Gastroesophageal sphincter (tissue), 4 donors: ENCODE results near the gene IFNL1. TPM values are rescaled to one million over a fixed set of nuclear protein-coding genes. Genes with fewer than 3 reads are reported as not detected.
A peak's percentile ranks its signal among the peaks of the same experiment; 100 is the strongest.

Experiments used
- ATAC-seq: fragments of 150-250 bp; one replicate; pipeline ENCODE4 v1.9.1; 2016; ENCODE audit warnings: mild to moderate bottlenecking, moderate library complexity
- H3K27ac ChIP-seq, 4 donors: fragments of 200-600 bp; sonication (generic) in 3 of 4; 1 replicate in 3 of 4; 2 replicates in 1 of 4; pipeline ENCODE4 v1.5.1; 2016 to 2019
- H3K27me3 ChIP-seq: fragments of 200-600 bp; sonication (generic); one replicate; pipeline ENCODE4 v1.5.1; 2019
- H3K36me3 ChIP-seq, 2 donors: fragments of 200-600 bp; sonication (generic); one replicate each; pipeline ENCODE4 v1.5.1; 2019; ENCODE audit warnings: control low read depth in 1 of 2
- H3K4me1 ChIP-seq, 3 donors: fragments of 200-600 bp; sonication (generic); 1 replicate in 2 of 3; 2 replicates in 1 of 3; pipeline ENCODE4 v1.5.1; 2016 to 2019; ENCODE audit warnings: control low read depth in 2 of 3
- H3K4me3 ChIP-seq, 2 donors: fragments of 200-600 bp; sonication (generic); one replicate each; pipeline ENCODE4 v1.5.1; 2019; ENCODE audit warnings: mild to moderate bottlenecking in 1 of 2, moderate library complexity in 1 of 2
- H3K9me3 ChIP-seq, 3 donors: fragments of 200-600 bp; sonication (generic); one replicate each; pipeline ENCODE4 v1.5.1; 2017 to 2019; ENCODE audit warnings: control low read depth in 2 of 3
- EP300 ChIP-seq: sonication (generic); formaldehyde crosslinking; IDR thresholded peaks from one replicate; pipeline ENCODE4 v1.6.1; 2017; ENCODE audit warnings: antibody characterized with exemption, mild to moderate bottlenecking
- POLR2A ChIP-seq, 2 donors: fragments of 450-650 bp; IDR thresholded peaks; one replicate each; pipeline ENCODE4 v1.6.1; 2017; ENCODE audit warnings: antibody characterized with exemption in 2 of 2, mild to moderate bottlenecking in 2 of 2, moderate library complexity in 1 of 2
- POLR2AphosphoS5 ChIP-seq: sonication (generic); formaldehyde crosslinking; IDR thresholded peaks from one replicate; pipeline ENCODE4 v1.6.1; 2017; ENCODE audit warnings: antibody characterized with exemption
- WGBS, 2 donors: methylation state at CpG; one replicate each; pipeline ENCODE4 v1.1.5; 2018; ENCODE audit warnings: low coverage in 1 of 2; 5-methylcytosine and 5-hydroxymethylcytosine counted together
- total RNA-seq, 4 donors: library from RNA; depleted of rRNA; stranded (reverse); fragments of >200 nt; gene quantifications; one replicate each; pipeline ENCODE4 v1.1.0, GENCODE V29; 2016
- TF ChIP-seq, protein P1 (sequence below), 4 experiments: fragments of 200-600 bp in 2 of 4; fragments of 450-650 bp in 2 of 4; sonication (generic) in 1 of 4; IDR thresholded peaks; one replicate each; pipeline ENCODE4 v1.5.1; 2017 to 2019; ENCODE audit warnings: antibody characterized with exemption in 4 of 4, mild to moderate bottlenecking in 2 of 4, moderate library complexity in 2 of 4

Gene IFNL1
- total RNA-seq, 4 donors from 2014 or later = not detected

DNA sequence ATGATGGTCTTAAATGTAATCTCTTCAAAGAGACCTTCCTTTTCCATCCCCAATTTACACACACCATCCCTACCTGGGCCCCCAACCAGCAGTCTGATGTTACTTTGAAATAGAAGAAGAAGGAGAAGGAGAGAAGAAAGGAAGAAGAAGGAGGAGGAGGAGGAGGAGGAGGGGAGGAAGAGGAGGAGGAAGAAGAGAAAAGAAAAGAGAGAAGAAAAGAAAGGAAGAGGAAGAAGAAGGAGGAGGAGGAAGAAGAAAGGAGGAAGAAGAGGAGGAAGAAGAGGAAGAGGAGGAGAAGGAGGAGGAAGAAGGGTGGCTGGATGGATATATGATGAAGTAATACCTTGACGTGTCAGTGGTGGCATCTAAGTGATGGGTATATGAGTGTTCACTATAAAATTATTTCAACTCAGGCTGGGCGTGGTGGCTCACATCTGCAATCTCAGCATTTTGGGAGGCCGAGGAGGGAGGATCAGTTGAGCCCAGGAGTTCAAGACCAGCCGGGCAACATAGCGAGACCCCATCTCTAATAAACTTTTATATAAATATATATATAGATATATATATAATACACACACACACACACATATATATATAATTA, 28.1 kb downstream of the IFNL1 start:
- no peaks in the 10 kb centered on the region for H3K36me3 ChIP-seq
- no peak for ATAC-seq
- peaks cover 0 to 22% (median 6%) of the 10 kb centered on the region in 3 donors for H3K4me1 ChIP-seq
- H3K9me3 ChIP-seq = no peaks in the 10 kb centered on the region
- WGBS, 2 donors = 82 to 88% methylated on average over 5 of the region's 5 CpGs
- no peak overlapping the region for H3K4me3 ChIP-seq
- H3K27me3 ChIP-seq = peaks cover 11% of the 10 kb centered on the region
- no peak for TF ChIP-seq EP300
- TF ChIP-seq POLR2A (IDR thresholded peaks at IDR 0.05) = no peak
- TF ChIP-seq, protein P1, sequence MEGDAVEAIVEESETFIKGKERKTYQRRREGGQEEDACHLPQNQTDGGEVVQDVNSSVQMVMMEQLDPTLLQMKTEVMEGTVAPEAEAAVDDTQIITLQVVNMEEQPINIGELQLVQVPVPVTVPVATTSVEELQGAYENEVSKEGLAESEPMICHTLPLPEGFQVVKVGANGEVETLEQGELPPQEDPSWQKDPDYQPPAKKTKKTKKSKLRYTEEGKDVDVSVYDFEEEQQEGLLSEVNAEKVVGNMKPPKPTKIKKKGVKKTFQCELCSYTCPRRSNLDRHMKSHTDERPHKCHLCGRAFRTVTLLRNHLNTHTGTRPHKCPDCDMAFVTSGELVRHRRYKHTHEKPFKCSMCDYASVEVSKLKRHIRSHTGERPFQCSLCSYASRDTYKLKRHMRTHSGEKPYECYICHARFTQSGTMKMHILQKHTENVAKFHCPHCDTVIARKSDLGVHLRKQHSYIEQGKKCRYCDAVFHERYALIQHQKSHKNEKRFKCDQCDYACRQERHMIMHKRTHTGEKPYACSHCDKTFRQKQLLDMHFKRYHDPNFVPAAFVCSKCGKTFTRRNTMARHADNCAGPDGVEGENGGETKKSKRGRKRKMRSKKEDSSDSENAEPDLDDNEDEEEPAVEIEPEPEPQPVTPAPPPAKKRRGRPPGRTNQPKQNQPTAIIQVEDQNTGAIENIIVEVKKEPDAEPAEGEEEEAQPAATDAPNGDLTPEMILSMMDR (IDR thresholded peaks at IDR 0.05) = no peak
- TF ChIP-seq POLR2AphosphoS5 = no peak
- no peak overlapping the region for H3K27ac ChIP-seq

DNA sequence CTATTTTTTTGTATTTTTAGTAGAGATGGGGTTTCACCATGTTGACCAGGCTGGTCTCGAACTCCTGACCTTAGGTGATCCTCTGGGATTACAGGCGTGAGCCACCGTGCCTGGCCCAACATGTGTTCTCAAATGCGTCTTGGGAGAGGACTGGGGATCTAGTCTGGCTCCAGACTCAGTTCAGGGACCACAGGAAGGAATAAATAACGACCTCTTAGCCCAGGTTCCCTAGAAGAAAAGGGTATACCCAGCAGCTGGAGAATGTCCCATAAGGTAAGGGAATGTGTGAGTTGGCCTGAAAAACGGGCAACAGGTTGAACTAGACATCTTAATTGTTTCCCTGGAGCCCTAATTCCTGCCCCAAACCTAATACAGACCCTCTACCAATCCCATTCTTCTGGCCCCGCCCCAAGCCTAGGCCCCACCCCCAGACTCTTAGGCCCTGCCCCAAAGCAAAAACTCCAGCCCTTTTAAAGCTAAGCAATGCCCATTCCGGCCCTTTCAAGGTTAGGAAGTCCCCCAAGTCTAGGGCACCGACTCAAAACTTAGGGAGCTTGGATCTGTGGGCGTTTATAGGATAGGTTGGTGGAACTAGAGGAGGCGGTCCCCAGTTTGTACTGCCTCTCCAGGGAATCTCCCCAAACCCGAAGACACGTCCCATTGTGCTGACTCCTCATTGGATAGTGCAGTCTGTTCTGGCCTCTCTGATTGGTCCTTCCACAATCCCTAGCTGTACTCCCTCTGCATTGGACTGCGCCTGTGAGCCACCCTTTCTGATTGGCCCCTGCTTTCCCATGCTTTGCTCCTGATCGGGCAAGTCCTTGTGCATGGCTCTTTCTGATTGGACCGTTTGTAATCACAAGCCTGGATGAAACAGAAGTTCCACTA, 29.8 kb downstream of the IFNL1 start:
- Histone ChIP-seq H3K27me3 (peaks cover 6% of the 10 kb centered on the region), H3K4me3 (no peak overlapping the region), H3K27ac (no peak overlapping the region), H3K36me3 (no peaks in the 10 kb centered on the region), H3K4me1 (peaks cover 0 to 10% (median 0%) of the 10 kb centered on the region in 3 donors), H3K9me3 (no peaks in the 10 kb centered on the region)
- TF ChIP-seq, protein P1 (IDR thresholded peaks at IDR 0.05) = no peak
- TF ChIP-seq EP300 (no peak), POLR2AphosphoS5 (no peak), POLR2A (IDR thresholded peaks at IDR 0.05) (no peak)
- WGBS, 2 donors = 66 to 83% methylated on average over 5 to 8 of the region's 16 CpGs
- no peak for ATAC-seq

DNA sequence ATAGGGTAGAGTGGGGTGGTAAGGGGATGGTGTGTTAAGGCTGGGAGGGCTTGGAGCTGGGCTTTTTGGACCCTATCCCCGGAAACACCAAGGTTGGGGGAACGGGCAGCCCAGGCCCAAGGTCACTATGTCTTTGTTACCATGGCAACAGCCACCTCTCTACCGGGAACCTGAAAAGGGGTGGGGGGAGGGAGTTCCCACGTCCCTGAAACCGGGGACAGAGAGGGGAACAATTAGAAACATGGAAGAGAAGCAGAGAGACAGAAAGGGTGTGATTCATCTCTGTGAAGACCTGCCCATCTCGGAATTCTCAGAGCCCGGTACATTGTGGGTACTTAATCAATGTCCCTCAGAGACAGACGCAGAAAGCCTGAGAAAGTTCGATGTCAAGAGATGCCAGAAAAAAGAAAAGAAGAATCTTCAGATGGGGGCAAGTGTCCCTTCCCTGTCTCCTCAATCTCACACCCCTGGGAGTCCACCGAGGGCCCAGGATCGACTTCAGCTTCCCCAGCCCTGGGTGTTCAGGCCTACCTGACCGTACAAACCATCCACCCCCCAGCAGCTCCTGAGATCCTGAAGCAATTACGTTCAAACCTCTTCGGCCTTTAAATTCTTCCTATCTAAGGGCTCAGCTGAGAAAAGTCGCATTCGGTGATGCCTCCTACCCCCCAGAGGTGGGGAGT, 31.3 kb downstream of the IFNL1 start:
- peaks cover 6% of the 10 kb centered on the region for H3K27me3 ChIP-seq
- H3K9me3 ChIP-seq = no peaks in the 10 kb centered on the region
- no peak overlapping the region for H3K4me3 ChIP-seq
- WGBS, 2 donors = 37 to 57% methylated on average over 4 to 12 of the region's 16 CpGs
- peak; percentile 8 for ATAC-seq
- TF ChIP-seq EP300 = no peak
- no peak for TF ChIP-seq POLR2A (IDR thresholded peaks at IDR 0.05)
- no peak for TF ChIP-seq POLR2AphosphoS5
- TF ChIP-seq, protein P1 (IDR thresholded peaks at IDR 0.05) = no peak
- H3K4me1 ChIP-seq = peaks cover 0 to 10% (median 0%) of the 10 kb centered on the region in 3 donors
- H3K36me3 ChIP-seq = no peaks in the 10 kb centered on the region
- H3K27ac ChIP-seq = no peak overlapping the region

DNA sequence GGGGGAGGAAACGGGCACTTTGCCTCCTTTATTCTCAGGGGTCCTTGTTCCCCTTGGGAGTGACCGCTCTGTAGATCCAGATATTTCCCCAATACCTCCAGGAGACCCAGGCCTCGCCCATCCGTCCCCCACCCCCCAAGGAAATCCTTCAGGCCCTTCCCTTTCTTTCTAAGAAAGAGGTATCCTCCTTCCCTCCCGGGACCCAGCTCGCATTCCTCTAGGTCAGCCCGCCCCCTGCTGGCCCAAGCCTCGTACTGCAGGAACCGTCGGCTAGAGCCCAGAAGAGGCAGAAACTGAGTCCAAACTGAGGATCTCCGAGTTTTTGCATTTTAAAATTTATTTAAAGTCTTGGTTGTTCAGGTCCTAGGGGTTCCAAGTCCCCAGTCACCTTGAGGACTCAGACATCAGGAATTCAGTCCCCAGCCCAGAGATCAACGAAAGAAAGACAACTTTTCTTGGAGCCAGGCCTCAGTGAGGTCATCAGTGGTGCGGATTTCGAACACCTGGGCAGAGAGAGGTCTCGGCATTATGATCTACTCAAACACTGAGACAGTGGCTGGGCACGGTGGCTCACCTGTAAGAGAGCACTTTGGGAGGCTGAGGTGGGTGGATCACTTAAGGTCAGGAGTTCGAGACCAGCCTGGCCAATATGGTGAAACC, 32.0 kb downstream of the IFNL1 start:
- Histone ChIP-seq H3K9me3 (no peaks in the 10 kb centered on the region), H3K4me1 (peaks cover 0 to 10% (median 0%) of the 10 kb centered on the region in 3 donors), H3K27ac (no peak overlapping the region), H3K4me3 (no peak overlapping the region), H3K27me3 (peaks cover 6% of the 10 kb centered on the region), H3K36me3 (no peaks in the 10 kb centered on the region)
- WGBS, 2 donors = 10 to 15% methylated on average over 6 to 9 of the region's 17 CpGs
- TF ChIP-seq EP300 = no peak
- TF ChIP-seq, protein P1 (IDR thresholded peaks at IDR 0.05) = peak in 3 of 4 experiments; percentile 91 to 95 (median 95)
- TF ChIP-seq POLR2AphosphoS5 = no peak
- TF ChIP-seq POLR2A (IDR thresholded peaks at IDR 0.05) = no peak
- ATAC-seq = peak; percentile 79
